Keratinocyte (primary cell): ENCODE measurements around the gene TRAM2. TPM values are rescaled to one million over a fixed set of nuclear protein-coding genes. Genes with fewer than 3 reads are reported as not detected.

Source experiments
- DNase-seq: peaks from one replicate; pipeline ENCODE4 v3.0.0-alpha.2; 2011; ENCODE audit warnings: low read depth, missing footprints, low spot score
- FAIRE-seq: peaks from 2 replicates; lab custom pipeline; 2011; peaks lifted over from hg19 to GRCh38; lab: Jason Lieb, UNC
- H2AFZ ChIP-seq: 2 replicates; pipeline ENCODE4 v1.6.0; 2012; ENCODE audit warnings: low read length, control low read depth, inconsistent platforms; ENCODE audit not compliant: control insufficient read depth
- H3K27ac ChIP-seq: 2 replicates; pipeline ENCODE4 v1.5.1; 2011; ENCODE audit warnings: low read length; ENCODE audit not compliant: control insufficient read depth, insufficient read depth
- H3K27me3 ChIP-seq: 3 replicates; pipeline ENCODE4 v1.6.0; 2011; ENCODE audit warnings: low read length; ENCODE audit not compliant: control insufficient read depth, insufficient read depth; ENCODE audit errors: extremely low read depth
- H3K36me3 ChIP-seq, 2 experiments: 2 replicates in 1 of 2; 3 replicates in 1 of 2; pipeline ENCODE4 v1.5.1; 2011; ENCODE audit warnings: low read length in 2 of 2, mild to moderate bottlenecking in 1 of 2; ENCODE audit not compliant: control insufficient read depth in 2 of 2, insufficient read depth in 2 of 2; ENCODE audit errors: extremely low read depth in 1 of 2
- H3K4me1 ChIP-seq: 3 replicates; pipeline ENCODE4 v1.5.1; 2011; ENCODE audit warnings: low read length; ENCODE audit not compliant: control insufficient read depth, insufficient read depth; ENCODE audit errors: extremely low read depth
- H3K4me2 ChIP-seq: 3 replicates; pipeline ENCODE4 v1.6.0; 2011; ENCODE audit warnings: low read depth, low read length; ENCODE audit not compliant: control insufficient read depth, insufficient read depth; ENCODE audit errors: extremely low read depth
- H3K4me3 ChIP-seq, 3 experiments: fragments of 200-600 bp in 1 of 3; sonication (generic) in 1 of 3; 2 replicates in 2 of 3; 3 replicates in 1 of 3; pipeline ENCODE4 v1.5.1; 2011 to 2016; ENCODE audit warnings: low read length in 3 of 3, mild to moderate bottlenecking in 3 of 3, control low read depth in 2 of 3, inconsistent platforms in 1 of 3, low read depth in 1 of 3, mixed read lengths in 1 of 3, mixed run types in 1 of 3, moderate library complexity in 1 of 3; ENCODE audit not compliant: control insufficient read depth in 2 of 3, insufficient read depth in 2 of 3; ENCODE audit errors: extremely low read depth in 1 of 3
- H3K79me2 ChIP-seq: 2 replicates; pipeline ENCODE4 v1.6.0; 2012; ENCODE audit warnings: low read length; ENCODE audit not compliant: control insufficient read depth, insufficient read depth
- H3K9ac ChIP-seq: 3 replicates; pipeline ENCODE4 v1.6.0; 2011; ENCODE audit warnings: low read length; ENCODE audit not compliant: control insufficient read depth, insufficient read depth; ENCODE audit errors: extremely low read depth
- H3K9me1 ChIP-seq: 3 replicates; pipeline ENCODE4 v1.6.0; 2011; ENCODE audit warnings: low read length; ENCODE audit not compliant: control insufficient read depth, insufficient read depth; ENCODE audit errors: extremely low read depth
- H3K9me3 ChIP-seq: 2 replicates; pipeline ENCODE4 v1.5.1; 2012; ENCODE audit warnings: low read depth, low read length; ENCODE audit not compliant: control insufficient read depth
- H4K20me1 ChIP-seq: 3 replicates; pipeline ENCODE4 v1.6.0; 2011; ENCODE audit warnings: low read length; ENCODE audit not compliant: control insufficient read depth, insufficient read depth; ENCODE audit errors: extremely low read depth
- CTCF ChIP-seq, 3 experiments: IDR thresholded peaks in 1 of 3; conservative IDR thresholded peaks in 1 of 3; optimal IDR thresholded peaks in 1 of 3; 2 replicates in 2 of 3; 3 replicates in 1 of 3; pipeline versions ENCODE3 to v1.5.1; 2011; ENCODE audit warnings: low read length in 3 of 3, mild to moderate bottlenecking in 3 of 3, moderate library complexity in 2 of 3, control low read depth in 1 of 3, inconsistent platforms in 1 of 3; ENCODE audit not compliant: insufficient read depth in 2 of 3; ENCODE audit errors: extremely low read depth in 1 of 3
- EZH2 ChIP-seq: IDR thresholded peaks from one replicate; pipeline ENCODE4 v1.6.1; 2012; ENCODE audit warnings: inconsistent platforms, mild to moderate bottlenecking, low read length, moderate library complexity
- dilution Hi-C: fragments of 300-500 bp; cut with MboI; formaldehyde crosslinking; loops from one replicate; pipeline ENCODE4 v1.7.0; 2020; ENCODE audit warnings: low sequenced_read_pairs; ENCODE audit not compliant: extremely low pct_ligation_motif_present
- polyA plus RNA-seq, 5 experiments: library from polyadenylated mRNA; depleted of rRNA in 3 of 5; stranded (reverse) in 3 of 5; stranded (forward) in 1 of 5; unstranded in 1 of 5; fragments of >200 nt; gene quantifications; 1 replicate in 1 of 5; 2 replicates in 3 of 5; 3 replicates in 1 of 5; pipeline versions ENCODE4 v1.2.1 to v1.2.3, GENCODE V29; 2011 to 2012; ENCODE audit warnings: missing spikeins in 2 of 5, low read depth in 1 of 5, low replicate concordance in 1 of 5

The TRAM2 gene
- polyA plus RNA-seq, 1 donor (not counting 4 experiments of a cell fraction or from before 2014, with no cell fraction given): 9.2 TPM

GRCh38 chr6:52566853-52567279 is 10.0 kb downstream of the TRAM2 start:
- DNase-seq: peak; percentile 28
- Histone ChIP-seq H3K4me2 (no peak overlapping the region), H3K4me1 (peaks cover 7% of the 10 kb centered on the region), H3K9me1 (no peaks in the 10 kb centered on the region), H3K36me3 (no peaks in the 10 kb centered on the region), H3K27ac (no peak overlapping the region), H3K79me2 (peaks cover 72% of the 10 kb centered on the region), H2AFZ (no peak overlapping the region), H3K9ac (no peak overlapping the region), H4K20me1 (peaks cover 3% of the 10 kb centered on the region), H3K4me3 (no peak overlapping the region), H3K27me3 (no peaks in the 10 kb centered on the region), H3K9me3 (no peaks in the 10 kb centered on the region)
- FAIRE-seq: no peak
- dilution Hi-C loops: no loop called here
- no peak for TF ChIP-seq EZH2
- TF ChIP-seq CTCF (optimal IDR thresholded peaks at IDR 0.05 in 1 of 3, IDR thresholded peaks at IDR 0.05 in 1 of 3, conservative IDR thresholded peaks at IDR 0.05 in 1 of 3; ENCODE audit: extremely low read depth in 1 of 3, insufficient read depth in 2 of 3, low read length in 3 of 3): no peak

- dilution Hi-C loops: no loop called here
- TF ChIP-seq CTCF (optimal IDR thresholded peaks at IDR 0.05 in 1 of 3, IDR thresholded peaks at IDR 0.05 in 1 of 3, conservative IDR thresholded peaks at IDR 0.05 in 1 of 3; ENCODE audit: extremely low read depth in 1 of 3, insufficient read depth in 2 of 3, low read length in 3 of 3): no peak
- no peak for TF ChIP-seq EZH2
- peaks cover 7% of the 10 kb centered on the region for H3K4me1 ChIP-seq
- peaks cover 3% of the 10 kb centered on the region for H4K20me1 ChIP-seq
- DNase-seq (no peak), FAIRE-seq (no peak)
- H3K27ac ChIP-seq: no peak overlapping the region
- no peaks in the 10 kb centered on the region for H3K27me3 ChIP-seq
- no peaks in the 10 kb centered on the region for H3K36me3 ChIP-seq
- H3K9me3 ChIP-seq: no peaks in the 10 kb centered on the region
- no peak overlapping the region for H3K9ac ChIP-seq
- H2AFZ ChIP-seq: no peak overlapping the region
- no peak overlapping the region for H3K4me2 ChIP-seq
- H3K9me1 ChIP-seq: no peaks in the 10 kb centered on the region
- H3K79me2 ChIP-seq: peaks cover 68% of the 10 kb centered on the region
- H3K4me3 ChIP-seq: no peak overlapping the region
Measured at GRCh38 chr6:52566201-52566600, 10.7 kb downstream of the TRAM2 start.
